HepG2 (cell line): ENCODE data around the gene GRB2. TPM values are rescaled to one million over a fixed set of nuclear protein-coding genes. Genes with fewer than 3 reads are reported as not detected.

Experiments used
- ARID5B ChIP-seq: IDR thresholded peaks from 2 replicates; pipeline ENCODE4 v1.4.0; 2020; ENCODE audit warnings: mild to moderate bottlenecking, missing genetic modification reagents
- CBFB ChIP-seq: sonication (generic); formaldehyde crosslinking; IDR thresholded peaks from 2 replicates; pipeline ENCODE4 v1.4.0; 2020; ENCODE audit warnings: missing genetic modification reagents
- POGZ ChIP-seq: sonication (generic); formaldehyde crosslinking; IDR thresholded peaks from 2 replicates; pipeline ENCODE4 v1.4.0; 2020; ENCODE audit warnings: mild to moderate bottlenecking, missing genetic modification reagents
- RCOR2 ChIP-seq: IDR thresholded peaks from 2 replicates; pipeline ENCODE4 v1.6.1; 2016; ENCODE audit warnings: missing biosample characterization, missing genetic modification reagents
- ZNF317 ChIP-seq: sonication (generic); formaldehyde crosslinking; IDR thresholded peaks from 2 replicates; pipeline ENCODE4 v1.5.0; 2020; ENCODE audit warnings: mild to moderate bottlenecking, missing genetic modification reagents
- ZNF775 ChIP-seq: sonication (generic); formaldehyde crosslinking; IDR thresholded peaks from 2 replicates; pipeline ENCODE4 v1.4.0; 2020; ENCODE audit warnings: missing genetic modification reagents, mild to moderate bottlenecking, moderate library complexity, borderline replicate concordance
- polyA plus RNA-seq, 8 experiments: library from polyadenylated mRNA; depleted of rRNA in 3 of 8; stranded (reverse) in 7 of 8; unstranded in 1 of 8; fragments of >200 nt; fragmentation: Illumina TruSeq in 4 of 8; extraction: Trizol in 4 of 8; gene quantifications; 2 replicates each; pipeline versions ENCODE4 v1.2.1 to v1.2.3, GENCODE V29; 2011 to 2016; ENCODE audit warnings: low read depth in 4 of 8, missing spikeins in 1 of 8, mixed read lengths in 1 of 8; ENCODE audit not compliant: insufficient read depth in 1 of 8
- total RNA-seq, 5 experiments: library from RNA; depleted of rRNA; stranded (reverse); fragments of >200 nt; fragmentation: Illumina TruSeq; extraction: Trizol; gene quantifications; 2 replicates each; pipeline ENCODE4 v1.2.3, GENCODE V29; 2016; ENCODE audit warnings: low read depth in 1 of 5

Gene GRB2
- total and polyA plus RNA-seq, 2 of the 13 experiments (the other 11 are each of a cell fraction or from before 2014, with no cell fraction given): 84.6 to 92.3 TPM

GRCh38 chr17:75430159-75430974 is 24.9 kb upstream of the GRB2 start (continued):
- TF ChIP-seq ARID5B (CRISPR knock-in tag): peak; percentile 92
- TF ChIP-seq CBFB (CRISPR knock-in tag): peak; percentile 48; the same call in 1 of the 2 replicates
- no peak for TF ChIP-seq ZNF317 (CRISPR knock-in tag)
- TF ChIP-seq ZNF775 (CRISPR knock-in tag): no peak
- peak; percentile 61; the same call in 1 of the 2 replicates for TF ChIP-seq RCOR2
- TF ChIP-seq POGZ (CRISPR knock-in tag): no peak
- TF ChIP-seq, all 625 proteins: peak for 156
